Measurements from ENCODE around the gene ASGR1.
A peak's percentile ranks its signal among the peaks of the same experiment; 100 is the strongest.
"Not testable (repeated sequence)": the region's sequence is repeated elsewhere in the genome, so short reads cannot be mapped to it uniquely, and the experiment has no call there.

ASGR1 gene

GRCh38 chr17:7131423-7131791, 47.8 kb downstream of the ASGR1 start:
- Mint-ChIP-seq H3K4me3 (no peak overlapping the region), H3K27me3 (peaks cover 9% of the 10 kb centered on the region), H3K27ac (peak overlapping the region in 1 of 2 donors; percentile 0), H3K4me1 (peaks cover 31% of the 10 kb centered on the region), H3K9me3 (no peaks in the 10 kb centered on the region)
- DNase-seq = no peak
- no peak for ATAC-seq

- Mint-ChIP-seq H3K4me3 (no peak overlapping the region), H3K9me3 (no peaks in the 10 kb centered on the region)
Observed at GRCh38 chr17:7130621-7131422, 48.3 kb downstream of the ASGR1 start.

GRCh38 chr17:7129311-7129710, 49.9 kb downstream of the ASGR1 start:
- H3K27me3 Mint-ChIP-seq = peaks cover 9% of the 10 kb centered on the region
- no peak overlapping the region for H3K27ac Mint-ChIP-seq
- ATAC-seq = no peak

More at GRCh38 chr17:7130621-7131422, 48.3 kb downstream of the ASGR1 start:
- no peak for DNase-seq
- Mint-ChIP-seq H3K27me3 (peaks cover 9% of the 10 kb centered on the region), H3K27ac (peak overlapping the region in 1 of 2 donors; percentile 0), H3K4me1 (peaks cover 27% of the 10 kb centered on the region)
- ATAC-seq = no peak

GRCh38 chr17:7128160-7128559, 51.0 kb downstream of the ASGR1 start:
- Mint-ChIP-seq H3K27ac (no peak overlapping the region), H3K4me3 (no peak overlapping the region), H3K9me3 (no peaks in the 10 kb centered on the region), H3K27me3 (peaks cover 9% of the 10 kb centered on the region), H3K4me1 (peaks cover 15% of the 10 kb centered on the region)
- DNase-seq (no peak), ATAC-seq (no peak)

More at GRCh38 chr17:7129311-7129710, 49.9 kb downstream of the ASGR1 start:
- Mint-ChIP-seq H3K9me3 (no peaks in the 10 kb centered on the region), H3K4me3 (no peak overlapping the region), H3K4me1 (peaks cover 23% of the 10 kb centered on the region)
- DNase-seq = no peak

GRCh38 chr17:7127501-7127900, 51.7 kb downstream of the ASGR1 start:
- not testable (repeated sequence) for H3K27ac Mint-ChIP-seq, H3K4me3 Mint-ChIP-seq, H3K27me3 Mint-ChIP-seq, ATAC-seq, DNase-seq, H3K4me1 Mint-ChIP-seq, H3K9me3 Mint-ChIP-seq

- ATAC-seq, H3K4me3 Mint-ChIP-seq, H3K27ac Mint-ChIP-seq, H3K4me1 Mint-ChIP-seq, DNase-seq, H3K9me3 Mint-ChIP-seq: not testable (repeated sequence)
- H3K27me3 Mint-ChIP-seq = peaks cover 11% of the 10 kb centered on the region
Observed at GRCh38 chr17:7126386-7126785, 52.8 kb downstream of the ASGR1 start.

- no peaks in the 10 kb centered on the region for H3K4me1 Mint-ChIP-seq
- DNase-seq (no peak), ATAC-seq (no peak)
- no peak overlapping the region for H3K27ac Mint-ChIP-seq
- H3K27me3 Mint-ChIP-seq = peaks cover 18% of the 10 kb centered on the region
- H3K4me3 Mint-ChIP-seq = no peak overlapping the region
- no peaks in the 10 kb centered on the region for H3K9me3 Mint-ChIP-seq
Observed at GRCh38 chr17:7124923-7125322, 54.2 kb downstream of the ASGR1 start.

GRCh38 chr17:7123844-7124243, 55.3 kb downstream of the ASGR1 start:
- no peak overlapping the region for H3K27ac Mint-ChIP-seq
- ATAC-seq = no peak
- no peak for DNase-seq
- H3K4me1 Mint-ChIP-seq = no peaks in the 10 kb centered on the region
- H3K27me3 Mint-ChIP-seq = peaks cover 28% of the 10 kb centered on the region
- H3K4me3 Mint-ChIP-seq = no peak overlapping the region
- H3K9me3 Mint-ChIP-seq = no peaks in the 10 kb centered on the region
